HepG2 (cell line): Measurements from ENCODE around the gene RPS6KL1. TPM values are rescaled to one million over a fixed set of nuclear protein-coding genes. Genes with fewer than 3 reads are reported as not detected.

Source experiments
- DDIT3 ChIP-seq: sonication (generic); formaldehyde crosslinking; IDR thresholded peaks from 2 replicates; pipeline ENCODE4 v1.4.0; 2020; ENCODE audit warnings: mild to moderate bottlenecking, missing genetic modification reagents
- DMAP1 ChIP-seq: IDR thresholded peaks from 2 replicates; pipeline ENCODE4 v1.6.1; 2016
- ESRRA ChIP-seq: sonication (generic); formaldehyde crosslinking; IDR thresholded peaks from 2 replicates; pipeline ENCODE4 v1.5.1; 2020; ENCODE audit warnings: mild to moderate bottlenecking, low read depth, missing genetic modification reagents
- GMEB2 ChIP-seq: IDR thresholded peaks from 2 replicates; pipeline ENCODE4 v1.6.1; 2016; ENCODE audit warnings: missing biosample characterization, missing genetic modification reagents, low read depth
- MYPOP ChIP-seq: sonication (generic); formaldehyde crosslinking; IDR thresholded peaks from 2 replicates; pipeline ENCODE4 v1.8.1; 2023; ENCODE audit warnings: mild to moderate bottlenecking, moderate library complexity, missing genetic modification reagents
- POGK ChIP-seq: sonication (generic); formaldehyde crosslinking; conservative IDR thresholded peaks from 2 replicates; pipeline ENCODE4 v1.8.0; 2022; ENCODE audit warnings: mild to moderate bottlenecking, moderate library complexity, missing genetic modification reagents
- POLR2AphosphoS5 ChIP-seq: IDR thresholded peaks from 2 replicates; pipeline ENCODE4 v1.6.1; 2012; ENCODE audit warnings: low read depth, low read length
- SAP130 ChIP-seq: IDR thresholded peaks from 2 replicates; pipeline ENCODE4 v1.6.1; 2016; ENCODE audit warnings: low read depth
- SNRNP70 ChIP-seq: fragments of 200-400 bp; formaldehyde crosslinking; IDR thresholded peaks from 2 replicates; pipeline ENCODE4 v1.6.1; 2017; ENCODE audit warnings: mild to moderate bottlenecking, low read depth, low read length, moderate library complexity
- SRF ChIP-seq: IDR thresholded peaks from 2 replicates; pipeline ENCODE4 v1.6.1; 2011; ENCODE audit warnings: mild to moderate bottlenecking, low read depth, low read length, moderate library complexity
- TFDP1 ChIP-seq: IDR thresholded peaks from 2 replicates; pipeline ENCODE4 v1.6.1; 2016; ENCODE audit warnings: missing compliant biosample characterization, missing genetic modification reagents, borderline replicate concordance
- TSC22D2 ChIP-seq: sonication (generic); formaldehyde crosslinking; IDR thresholded peaks from 2 replicates; pipeline ENCODE4 v1.5.1; 2020; ENCODE audit warnings: missing genetic modification reagents, mild to moderate bottlenecking, borderline replicate concordance
- ZBTB25 ChIP-seq: IDR thresholded peaks from 2 replicates; pipeline ENCODE4 v1.6.1; 2018; ENCODE audit warnings: missing genetic modification reagents
- ZNF280D ChIP-seq: sonication (generic); formaldehyde crosslinking; IDR thresholded peaks from 2 replicates; pipeline ENCODE4 v1.5.1; 2020; ENCODE audit warnings: mild to moderate bottlenecking, missing genetic modification reagents
- ZNF468 ChIP-seq: sonication (generic); formaldehyde crosslinking; IDR thresholded peaks from 2 replicates; pipeline ENCODE4 v1.8.0; 2022; ENCODE audit warnings: mild to moderate bottlenecking, moderate library complexity, missing genetic modification reagents
- ZNF619 ChIP-seq: sonication (generic); formaldehyde crosslinking; IDR thresholded peaks from 2 replicates; pipeline ENCODE4 v1.4.0; 2020; ENCODE audit warnings: mild to moderate bottlenecking, missing genetic modification reagents
- polyA plus RNA-seq, 8 experiments: library from polyadenylated mRNA; depleted of rRNA in 3 of 8; stranded (reverse) in 7 of 8; unstranded in 1 of 8; fragments of >200 nt; fragmentation: Illumina TruSeq in 4 of 8; extraction: Trizol in 4 of 8; gene quantifications; 2 replicates each; pipeline versions ENCODE4 v1.2.1 to v1.2.3, GENCODE V29; 2011 to 2016; ENCODE audit warnings: low read depth in 4 of 8, missing spikeins in 1 of 8, mixed read lengths in 1 of 8; ENCODE audit not compliant: insufficient read depth in 1 of 8
- total RNA-seq, 5 experiments: library from RNA; depleted of rRNA; stranded (reverse); fragments of >200 nt; fragmentation: Illumina TruSeq; extraction: Trizol; gene quantifications; 2 replicates each; pipeline ENCODE4 v1.2.3, GENCODE V29; 2016; ENCODE audit warnings: low read depth in 1 of 5

The RPS6KL1 gene
- total and polyA plus RNA-seq, 2 of the 13 experiments (the other 11 are each of a cell fraction or from before 2014, with no cell fraction given): 6.5 to 11.5 TPM

- TF ChIP-seq POGK (CRISPR knock-in tag) (peak; percentile 56; the same call in 1 of the 2 replicates), SRF (no peak), TFDP1 (CRISPR knock-in tag) (peak; percentile 35; the same call in 1 of the 2 replicates), ESRRA (CRISPR knock-in tag) (no peak), MYPOP (0 out of 2 replicates have a peak, but pooled peaks have one; percentile 14), ZNF619 (CRISPR knock-in tag) (0 out of 2 replicates have a peak, but pooled peaks have one; percentile 32), POLR2AphosphoS5 (peak; percentile 27; the same call in 1 of the 2 replicates), ZNF280D (CRISPR knock-in tag) (no peak), ZNF468 (CRISPR knock-in tag) (0 out of 2 replicates have a peak, but pooled peaks have one; percentile 15), DDIT3 (CRISPR knock-in tag) (0 out of 2 replicates have a peak, but pooled peaks have one; percentile 60), TSC22D2 (CRISPR knock-in tag) (no peak), SAP130 (CRISPR knock-in tag) (peak; percentile 90), ZBTB25 (CRISPR knock-in tag) (no peak), SNRNP70 (no peak), DMAP1 (CRISPR knock-in tag) (peak; percentile 58; the same call in 1 of the 2 replicates), GMEB2 (no peak)
These were observed at the start of gene RPS6KL1 (continued) for GRCh38 chr14:74922752-74923401.
